ENCODE results near the gene HOXD10. TPM values are rescaled to one million over a fixed set of nuclear protein-coding genes. Genes with fewer than 3 reads are reported as not detected.

Gene HOXD10
- total and polyA plus RNA-seq, 2 of the 13 experiments (the other 11 are each of a cell fraction or from before 2014, with no cell fraction given) = not detected

DNA sequence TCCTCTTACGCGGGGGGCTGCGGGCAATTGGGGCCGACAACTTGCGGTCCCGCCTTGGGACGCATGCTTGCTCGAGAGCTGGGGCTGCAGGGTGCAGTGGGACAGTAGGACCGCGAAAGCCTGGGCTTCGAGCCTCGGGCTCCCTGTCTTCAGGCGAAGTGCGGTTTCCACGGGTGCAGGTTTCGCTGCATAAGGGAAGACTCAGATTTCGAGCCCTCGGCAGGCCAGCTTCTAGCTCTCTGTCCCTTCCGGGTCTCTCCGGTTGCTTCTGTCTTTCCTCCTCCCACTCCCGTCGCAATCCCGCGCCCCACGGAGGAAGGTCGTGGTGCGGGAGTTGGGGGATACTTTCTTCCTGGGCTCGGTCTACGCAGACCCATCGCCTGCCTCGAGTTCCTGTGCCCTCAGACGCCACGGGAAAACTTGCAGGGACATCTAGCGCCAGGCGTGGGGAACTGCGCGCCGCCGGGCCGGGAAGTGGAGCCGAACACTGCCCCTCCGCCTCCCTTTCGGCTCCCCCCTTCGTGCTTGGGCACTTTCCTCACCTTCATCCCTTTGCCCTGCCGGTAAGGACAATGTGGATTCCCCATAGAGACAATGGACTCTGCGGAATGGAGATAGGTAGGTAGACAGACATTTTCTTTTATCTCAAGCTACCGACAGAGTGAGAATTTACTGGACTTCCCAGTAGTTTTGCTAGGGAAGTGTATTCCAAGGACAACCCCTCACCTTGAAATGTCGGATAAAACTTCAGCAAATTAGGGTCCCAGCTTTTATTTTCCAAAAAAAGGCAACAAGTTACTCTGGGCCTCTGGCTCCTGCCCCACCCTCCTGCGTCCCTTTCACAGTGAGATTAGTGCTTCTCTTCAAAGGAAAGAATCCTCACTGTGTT is 28.3 kb upstream of the HOXD10 start (continued):
- no peak for TF ChIP-seq EEA1 (CRISPR knock-in tag; IDR thresholded peaks at IDR 0.05; ENCODE audit: borderline replicate concordance)
- no peak for TF ChIP-seq RFXAP (CRISPR knock-in tag; IDR thresholded peaks at IDR 0.05; ENCODE audit: borderline replicate concordance)
- TF ChIP-seq, protein P1, sequence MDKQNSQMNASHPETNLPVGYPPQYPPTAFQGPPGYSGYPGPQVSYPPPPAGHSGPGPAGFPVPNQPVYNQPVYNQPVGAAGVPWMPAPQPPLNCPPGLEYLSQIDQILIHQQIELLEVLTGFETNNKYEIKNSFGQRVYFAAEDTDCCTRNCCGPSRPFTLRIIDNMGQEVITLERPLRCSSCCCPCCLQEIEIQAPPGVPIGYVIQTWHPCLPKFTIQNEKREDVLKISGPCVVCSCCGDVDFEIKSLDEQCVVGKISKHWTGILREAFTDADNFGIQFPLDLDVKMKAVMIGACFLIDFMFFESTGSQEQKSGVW (CRISPR knock-in tag; IDR thresholded peaks at IDR 0.05; ENCODE audit: borderline replicate concordance) = no peak
- no peak for TF ChIP-seq KDM1A (CRISPR knock-in tag; IDR thresholded peaks at IDR 0.05)
- no peak for TF ChIP-seq RARA (CRISPR knock-in tag; IDR thresholded peaks at IDR 0.05)
- TF ChIP-seq CHD4 (IDR thresholded peaks at IDR 0.05; ENCODE audit: borderline replicate concordance, low read length) = no peak
- TF ChIP-seq, protein P2, sequence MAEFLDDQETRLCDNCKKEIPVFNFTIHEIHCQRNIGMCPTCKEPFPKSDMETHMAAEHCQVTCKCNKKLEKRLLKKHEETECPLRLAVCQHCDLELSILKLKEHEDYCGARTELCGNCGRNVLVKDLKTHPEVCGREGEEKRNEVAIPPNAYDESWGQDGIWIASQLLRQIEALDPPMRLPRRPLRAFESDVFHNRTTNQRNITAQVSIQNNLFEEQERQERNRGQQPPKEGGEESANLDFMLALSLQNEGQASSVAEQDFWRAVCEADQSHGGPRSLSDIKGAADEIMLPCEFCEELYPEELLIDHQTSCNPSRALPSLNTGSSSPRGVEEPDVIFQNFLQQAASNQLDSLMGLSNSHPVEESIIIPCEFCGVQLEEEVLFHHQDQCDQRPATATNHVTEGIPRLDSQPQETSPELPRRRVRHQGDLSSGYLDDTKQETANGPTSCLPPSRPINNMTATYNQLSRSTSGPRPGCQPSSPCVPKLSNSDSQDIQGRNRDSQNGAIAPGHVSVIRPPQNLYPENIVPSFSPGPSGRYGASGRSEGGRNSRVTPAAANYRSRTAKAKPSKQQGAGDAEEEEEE (CRISPR knock-in tag; IDR thresholded peaks at IDR 0.05; ENCODE audit: borderline replicate concordance) = no peak
- TF ChIP-seq AGO1 (IDR thresholded peaks at IDR 0.05; ENCODE audit: low read depth, low read length, poor library complexity, severe bottlenecking) = no peak
- TF ChIP-seq ZNF230 (CRISPR knock-in tag; IDR thresholded peaks at IDR 0.05) = 0 out of 2 replicates have a peak, but pooled peaks have one; percentile 46
- peak; percentile 69 for TF ChIP-seq ZNF883 (CRISPR knock-in tag; IDR thresholded peaks at IDR 0.05; ENCODE audit: not compliant biosample characterization)
- peak; percentile 72 for TF ChIP-seq GABPB1 (CRISPR knock-in tag; IDR thresholded peaks at IDR 0.05)
- TF ChIP-seq ZFP82 (CRISPR knock-in tag; IDR thresholded peaks at IDR 0.05; ENCODE audit: borderline replicate concordance) = no peak
- peak; percentile 84; the same call in 1 of the 2 replicates for TF ChIP-seq ZNF333 (CRISPR knock-in tag; IDR thresholded peaks at IDR 0.05; ENCODE audit: borderline replicate concordance)
- TF ChIP-seq, protein P3, sequence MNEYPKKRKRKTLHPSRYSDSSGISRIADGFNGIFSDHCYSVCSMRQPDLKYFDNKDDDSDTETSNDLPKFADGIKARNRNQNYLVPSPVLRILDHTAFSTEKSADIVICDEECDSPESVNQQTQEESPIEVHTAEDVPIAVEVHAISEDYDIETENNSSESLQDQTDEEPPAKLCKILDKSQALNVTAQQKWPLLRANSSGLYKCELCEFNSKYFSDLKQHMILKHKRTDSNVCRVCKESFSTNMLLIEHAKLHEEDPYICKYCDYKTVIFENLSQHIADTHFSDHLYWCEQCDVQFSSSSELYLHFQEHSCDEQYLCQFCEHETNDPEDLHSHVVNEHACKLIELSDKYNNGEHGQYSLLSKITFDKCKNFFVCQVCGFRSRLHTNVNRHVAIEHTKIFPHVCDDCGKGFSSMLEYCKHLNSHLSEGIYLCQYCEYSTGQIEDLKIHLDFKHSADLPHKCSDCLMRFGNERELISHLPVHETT (CRISPR knock-in tag; conservative IDR thresholded peaks at IDR 0.05) = no peak
- no peak for TF ChIP-seq NFYC (CRISPR knock-in tag; IDR thresholded peaks at IDR 0.05)
- TF ChIP-seq KLF13 (CRISPR knock-in tag; IDR thresholded peaks at IDR 0.05) = no peak
- TF ChIP-seq ATF1 (CRISPR knock-in tag; IDR thresholded peaks at IDR 0.05) = no peak
- no peak for TF ChIP-seq IRF2 (CRISPR knock-in tag; IDR thresholded peaks at IDR 0.05)
- peak; percentile 65; the same call in 1 of the 2 replicates for TF ChIP-seq ZNF44 (CRISPR knock-in tag; IDR thresholded peaks at IDR 0.05)
- TF ChIP-seq, protein P4, sequence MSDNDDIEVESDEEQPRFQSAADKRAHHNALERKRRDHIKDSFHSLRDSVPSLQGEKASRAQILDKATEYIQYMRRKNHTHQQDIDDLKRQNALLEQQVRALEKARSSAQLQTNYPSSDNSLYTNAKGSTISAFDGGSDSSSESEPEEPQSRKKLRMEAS (IDR thresholded peaks at IDR 0.05) = peak; percentile 50
- TF ChIP-seq, protein P5, sequence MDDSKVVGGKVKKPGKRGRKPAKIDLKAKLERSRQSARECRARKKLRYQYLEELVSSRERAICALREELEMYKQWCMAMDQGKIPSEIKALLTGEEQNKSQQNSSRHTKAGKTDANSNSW (CRISPR knock-in tag; IDR thresholded peaks at IDR 0.05; ENCODE audit: borderline replicate concordance) = no peak
- TF ChIP-seq ZNF629 (CRISPR knock-in tag; conservative IDR thresholded peaks at IDR 0.05) = no peak
- TF ChIP-seq MEF2D (CRISPR knock-in tag; IDR thresholded peaks at IDR 0.05) = 0 out of 2 replicates have a peak, but pooled peaks have one; percentile 4
- TF ChIP-seq KDM4B (CRISPR knock-in tag; IDR thresholded peaks at IDR 0.05) = no peak; the same call in 1 of the 2 replicates
- TF ChIP-seq MAFG (CRISPR knock-in tag; IDR thresholded peaks at IDR 0.05) = no peak

Measured in HepG2 (cell line).